Keratinocyte (primary cell): ENCODE data around the gene ADRB1. TPM values are rescaled to one million over a fixed set of nuclear protein-coding genes. Genes with fewer than 3 reads are reported as not detected.

Experiments
- DNase-seq: peaks from one replicate; pipeline ENCODE4 v3.0.0-alpha.2; 2011; ENCODE audit warnings: low read depth, missing footprints, low spot score
- FAIRE-seq: peaks from 2 replicates; lab custom pipeline; 2011; peaks lifted over from hg19 to GRCh38; lab: Jason Lieb, UNC
- H2AFZ ChIP-seq: 2 replicates; pipeline ENCODE4 v1.6.0; 2012; ENCODE audit warnings: low read length, control low read depth, inconsistent platforms; ENCODE audit not compliant: control insufficient read depth
- H3K27ac ChIP-seq: 2 replicates; pipeline ENCODE4 v1.5.1; 2011; ENCODE audit warnings: low read length; ENCODE audit not compliant: control insufficient read depth, insufficient read depth
- H3K27me3 ChIP-seq: 3 replicates; pipeline ENCODE4 v1.6.0; 2011; ENCODE audit warnings: low read length; ENCODE audit not compliant: control insufficient read depth, insufficient read depth; ENCODE audit errors: extremely low read depth
- H3K36me3 ChIP-seq, 2 experiments: 2 replicates in 1 of 2; 3 replicates in 1 of 2; pipeline ENCODE4 v1.5.1; 2011; ENCODE audit warnings: low read length in 2 of 2, mild to moderate bottlenecking in 1 of 2; ENCODE audit not compliant: control insufficient read depth in 2 of 2, insufficient read depth in 2 of 2; ENCODE audit errors: extremely low read depth in 1 of 2
- H3K4me1 ChIP-seq: 3 replicates; pipeline ENCODE4 v1.5.1; 2011; ENCODE audit warnings: low read length; ENCODE audit not compliant: control insufficient read depth, insufficient read depth; ENCODE audit errors: extremely low read depth
- H3K4me2 ChIP-seq: 3 replicates; pipeline ENCODE4 v1.6.0; 2011; ENCODE audit warnings: low read depth, low read length; ENCODE audit not compliant: control insufficient read depth, insufficient read depth; ENCODE audit errors: extremely low read depth
- H3K4me3 ChIP-seq, 3 experiments: fragments of 200-600 bp in 1 of 3; sonication (generic) in 1 of 3; 2 replicates in 2 of 3; 3 replicates in 1 of 3; pipeline ENCODE4 v1.5.1; 2011 to 2016; ENCODE audit warnings: low read length in 3 of 3, mild to moderate bottlenecking in 3 of 3, control low read depth in 2 of 3, inconsistent platforms in 1 of 3, low read depth in 1 of 3, mixed read lengths in 1 of 3, mixed run types in 1 of 3, moderate library complexity in 1 of 3; ENCODE audit not compliant: control insufficient read depth in 2 of 3, insufficient read depth in 2 of 3; ENCODE audit errors: extremely low read depth in 1 of 3
- H3K79me2 ChIP-seq: 2 replicates; pipeline ENCODE4 v1.6.0; 2012; ENCODE audit warnings: low read length; ENCODE audit not compliant: control insufficient read depth, insufficient read depth
- H3K9ac ChIP-seq: 3 replicates; pipeline ENCODE4 v1.6.0; 2011; ENCODE audit warnings: low read length; ENCODE audit not compliant: control insufficient read depth, insufficient read depth; ENCODE audit errors: extremely low read depth
- H3K9me1 ChIP-seq: 3 replicates; pipeline ENCODE4 v1.6.0; 2011; ENCODE audit warnings: low read length; ENCODE audit not compliant: control insufficient read depth, insufficient read depth; ENCODE audit errors: extremely low read depth
- H3K9me3 ChIP-seq: 2 replicates; pipeline ENCODE4 v1.5.1; 2012; ENCODE audit warnings: low read depth, low read length; ENCODE audit not compliant: control insufficient read depth
- H4K20me1 ChIP-seq: 3 replicates; pipeline ENCODE4 v1.6.0; 2011; ENCODE audit warnings: low read length; ENCODE audit not compliant: control insufficient read depth, insufficient read depth; ENCODE audit errors: extremely low read depth
- CTCF ChIP-seq, 3 experiments: IDR thresholded peaks in 1 of 3; conservative IDR thresholded peaks in 1 of 3; optimal IDR thresholded peaks in 1 of 3; 2 replicates in 2 of 3; 3 replicates in 1 of 3; pipeline versions ENCODE3 to v1.5.1; 2011; ENCODE audit warnings: low read length in 3 of 3, mild to moderate bottlenecking in 3 of 3, moderate library complexity in 2 of 3, control low read depth in 1 of 3, inconsistent platforms in 1 of 3; ENCODE audit not compliant: insufficient read depth in 2 of 3; ENCODE audit errors: extremely low read depth in 1 of 3
- EZH2 ChIP-seq: IDR thresholded peaks from one replicate; pipeline ENCODE4 v1.6.1; 2012; ENCODE audit warnings: inconsistent platforms, mild to moderate bottlenecking, low read length, moderate library complexity
- dilution Hi-C: fragments of 300-500 bp; cut with MboI; formaldehyde crosslinking; loops from one replicate; pipeline ENCODE4 v1.7.0; 2020; ENCODE audit warnings: low sequenced_read_pairs; ENCODE audit not compliant: extremely low pct_ligation_motif_present
- polyA plus RNA-seq, 5 experiments: library from polyadenylated mRNA; depleted of rRNA in 3 of 5; stranded (reverse) in 3 of 5; stranded (forward) in 1 of 5; unstranded in 1 of 5; fragments of >200 nt; gene quantifications; 1 replicate in 1 of 5; 2 replicates in 3 of 5; 3 replicates in 1 of 5; pipeline versions ENCODE4 v1.2.1 to v1.2.3, GENCODE V29; 2011 to 2012; ENCODE audit warnings: missing spikeins in 2 of 5, low read depth in 1 of 5, low replicate concordance in 1 of 5

Gene ADRB1
- polyA plus RNA-seq, 1 donor (not counting 4 experiments of a cell fraction or from before 2014, with no cell fraction given): 0.05 TPM

- no peak for DNase-seq
- Histone ChIP-seq H4K20me1 (no peaks in the 10 kb centered on the region), H3K4me1 (peaks cover 17% of the 10 kb centered on the region), H3K9me3 (no peaks in the 10 kb centered on the region), H3K4me2 (no peak overlapping the region), H3K79me2 (no peaks in the 10 kb centered on the region), H3K36me3 (no peaks in the 10 kb centered on the region), H2AFZ (no peak overlapping the region), H3K9ac (no peak overlapping the region), H3K9me1 (no peaks in the 10 kb centered on the region), H3K27ac (no peak overlapping the region), H3K27me3 (no peaks in the 10 kb centered on the region), H3K4me3 (no peak overlapping the region)
- dilution Hi-C loops: no loop called here
- TF ChIP-seq EZH2 (no peak), CTCF (optimal IDR thresholded peaks at IDR 0.05 in 1 of 3, IDR thresholded peaks at IDR 0.05 in 1 of 3, conservative IDR thresholded peaks at IDR 0.05 in 1 of 3; ENCODE audit: extremely low read depth in 1 of 3, insufficient read depth in 2 of 3, low read length in 3 of 3) (no peak)
- no peak for FAIRE-seq
Measured at GRCh38 chr10:114021154-114021553, 22.5 kb upstream of the ADRB1 start.

- no peak for FAIRE-seq
- Histone ChIP-seq H3K4me2 (no peak overlapping the region), H3K36me3 (no peaks in the 10 kb centered on the region), H3K27ac (no peak overlapping the region), H3K9me3 (no peaks in the 10 kb centered on the region), H4K20me1 (no peaks in the 10 kb centered on the region), H3K9me1 (no peaks in the 10 kb centered on the region), H2AFZ (no peak overlapping the region), H3K27me3 (no peaks in the 10 kb centered on the region), H3K4me3 (no peak overlapping the region), H3K9ac (no peak overlapping the region), H3K79me2 (no peaks in the 10 kb centered on the region), H3K4me1 (peaks cover 26% of the 10 kb centered on the region)
- dilution Hi-C loops: no loop called here
- TF ChIP-seq EZH2 (no peak), CTCF (optimal IDR thresholded peaks at IDR 0.05 in 1 of 3, IDR thresholded peaks at IDR 0.05 in 1 of 3, conservative IDR thresholded peaks at IDR 0.05 in 1 of 3; ENCODE audit: extremely low read depth in 1 of 3, insufficient read depth in 2 of 3, low read length in 3 of 3) (no peak)
- DNase-seq: no peak
Measured at GRCh38 chr10:114021717-114022680, 21.7 kb upstream of the ADRB1 start.
